ENCODE data around the gene TAC1.
"Not testable (repeated sequence)": the region's sequence is repeated elsewhere in the genome, so short reads cannot be mapped to it uniquely, and the experiment has no call there.

TAC1 gene

GRCh38 chr7:97731736-97732564 is at the start of gene TAC1:
TSS of gene TAC1 (plus strand) at chr7:97732086. CDS start at chr7:97732613, 527 bp downstream.
- DNase-seq (ENCODE audit: low read depth in 1 of 2, low spot score in 1 of 2) = no peak

- DNase-seq (ENCODE audit: low read depth in 1 of 2, low spot score in 1 of 2) = no peak
These were observed 45.9 kb upstream of the TAC1 start for GRCh38 chr7:97685952-97686351.

- DNase-seq (ENCODE audit: low read depth in 1 of 2, low spot score in 1 of 2) = no peak
These were observed 38.3 kb upstream of the TAC1 start for GRCh38 chr7:97693586-97693985.

- DNase-seq (ENCODE audit: low read depth in 1 of 2, low spot score in 1 of 2) = no peak
These were observed 37.5 kb upstream of the TAC1 start for GRCh38 chr7:97694355-97694754.

GRCh38 chr7:97697396-97697795 is 34.5 kb upstream of the TAC1 start:
- DNase-seq (ENCODE audit: low read depth in 1 of 2, low spot score in 1 of 2) = no peak

- no peak for DNase-seq (ENCODE audit: low read depth in 1 of 2, low spot score in 1 of 2)
These were observed 9.5 kb upstream of the TAC1 start for GRCh38 chr7:97722386-97722785.

GRCh38 chr7:97732565-97733275 is 834 bp downstream of the TAC1 start:
- DNase-seq (ENCODE audit: low read depth in 1 of 2, low spot score in 1 of 2) = no peak

GRCh38 chr7:97733276-97734161 is 1.6 kb downstream of the TAC1 start:
- no peak for DNase-seq (ENCODE audit: low read depth in 1 of 2, low spot score in 1 of 2)

- DNase-seq (ENCODE audit: low read depth in 1 of 2, low spot score in 1 of 2) = no peak
These were observed 2.4 kb downstream of the TAC1 start for GRCh38 chr7:97734255-97734654.

GRCh38 chr7:97735075-97735474 is 3.2 kb downstream of the TAC1 start:
- DNase-seq (ENCODE audit: low read depth in 1 of 2, low spot score in 1 of 2) = no peak

- DNase-seq (ENCODE audit: low read depth in 1 of 2, low spot score in 1 of 2) = no peak
These were observed 16.6 kb downstream of the TAC1 start for GRCh38 chr7:97748482-97748881.

GRCh38 chr7:97751566-97751965 is 19.7 kb downstream of the TAC1 start:
- DNase-seq (ENCODE audit: low read depth in 1 of 2, low spot score in 1 of 2) = no peak

GRCh38 chr7:97752215-97752614 is 20.3 kb downstream of the TAC1 start:
- no peak for DNase-seq (ENCODE audit: low read depth in 1 of 2, low spot score in 1 of 2)

GRCh38 chr7:97757824-97758223 is 25.9 kb downstream of the TAC1 start:
- DNase-seq (ENCODE audit: low read depth in 1 of 2, low spot score in 1 of 2) = no peak

- DNase-seq (ENCODE audit: low read depth in 1 of 2, low spot score in 1 of 2) = no peak
These were observed 39.0 kb downstream of the TAC1 start for GRCh38 chr7:97770850-97771249.

- no peak for DNase-seq (ENCODE audit: low read depth in 1 of 2, low spot score in 1 of 2)
These were observed 39.7 kb downstream of the TAC1 start for GRCh38 chr7:97771576-97771975.

GRCh38 chr7:97772045-97772901 is 40.4 kb downstream of the TAC1 start:
- no peak for DNase-seq (ENCODE audit: low read depth in 1 of 2, low spot score in 1 of 2)

GRCh38 chr7:97786398-97786797 is 54.5 kb downstream of the TAC1 start:
- DNase-seq (ENCODE audit: low read depth in 1 of 2, low spot score in 1 of 2) = not testable (repeated sequence)
